Cardiac muscle cell (in vitro differentiated cells and primary cell): ENCODE data around the gene USP24. TPM values are rescaled to one million over a fixed set of nuclear protein-coding genes. Genes with fewer than 3 reads are reported as not detected.
A peak's percentile ranks its signal among the peaks of the same experiment; 100 is the strongest.

Experiments
- DNase-seq, 2 donors: peaks; one replicate each; pipeline versions ENCODE4 v3.0.0 to v3.0.0-alpha.2; 2010 to 2017; ENCODE audit warnings: low read depth in 1 of 2, low spot score in 1 of 2
- H3K27ac ChIP-seq: fragments of 200-600 bp; sonication (generic); 2 replicates; pipeline ENCODE4 v1.5.1; 2016
- H3K27me3 ChIP-seq: fragments of 200-600 bp; sonication (generic); 2 replicates; pipeline ENCODE4 v1.6.0; 2016; ENCODE audit warnings: control low read depth
- H3K36me3 ChIP-seq: fragments of 200-600 bp; sonication (generic); 2 replicates; pipeline ENCODE4 v1.5.1; 2016; ENCODE audit warnings: control low read depth
- H3K4me1 ChIP-seq: fragments of 200-600 bp; sonication (generic); 2 replicates; pipeline ENCODE4 v1.8.1; 2017; ENCODE audit warnings: low read depth, mild to moderate bottlenecking, mixed run types
- H3K4me3 ChIP-seq: fragments of 200-600 bp; sonication (generic); 2 replicates; pipeline ENCODE4 v1.5.1; 2016; ENCODE audit warnings: mild to moderate bottlenecking
- H3K9me3 ChIP-seq: fragments of 200-600 bp; sonication (generic); 2 replicates; pipeline ENCODE4 v1.5.1; 2017; ENCODE audit warnings: low read depth, mild to moderate bottlenecking, control low read depth
- CTCF ChIP-seq: IDR thresholded peaks from 2 replicates; pipeline ENCODE4 v1.5.1; 2012; ENCODE audit warnings: low read depth, mild to moderate bottlenecking, low read length
- polyA plus RNA-seq: library from polyadenylated mRNA; unstranded; fragments of >200 nt; fragmentation: Nextera tagmentation; extraction: Ambion mirVana; gene quantifications from 2 replicates; pipeline ENCODE4 v1.2.1, GENCODE V29; 2016
- total RNA-seq: library from RNA; depleted of rRNA; stranded (reverse); fragments of >200 nt; gene quantifications from 2 replicates; pipeline ENCODE4 v1.2.3, GENCODE V29; 2016

Gene USP24
- total and polyA plus RNA-seq, 2 experiments from 2014 or later: 8.0 to 34.9 TPM

DNA sequence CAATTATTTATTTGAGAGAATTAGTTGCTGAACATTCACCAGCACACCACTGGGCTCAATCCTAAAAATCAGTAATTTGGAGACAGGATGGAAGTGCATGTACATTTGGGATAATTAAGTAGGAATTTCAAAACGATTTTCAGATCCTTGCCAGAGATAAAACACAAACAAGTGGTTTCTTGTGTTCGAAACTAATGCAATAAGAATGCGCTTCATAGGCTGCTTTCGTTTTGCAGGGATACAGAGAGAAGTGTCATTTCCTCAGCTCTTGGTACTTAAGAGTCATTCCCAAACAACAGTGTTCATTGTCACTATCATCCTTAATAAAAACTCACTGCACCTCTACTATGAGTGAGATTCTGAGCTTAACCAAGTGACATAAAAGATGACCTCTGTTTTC lies 20.6 kb upstream of the USP24 start:
- peak in 1 of 2 donors; percentile 59 for DNase-seq
- Histone ChIP-seq H3K4me1 (peaks cover 3% of the 10 kb centered on the region), H3K36me3 (no peaks in the 10 kb centered on the region), H3K9me3 (no peaks in the 10 kb centered on the region), H3K27ac (no peak overlapping the region), H3K4me3 (no peak overlapping the region), H3K27me3 (no peaks in the 10 kb centered on the region)
- TF ChIP-seq CTCF: no peak

- no peak overlapping the region for H3K27ac ChIP-seq
- no peaks in the 10 kb centered on the region for H3K36me3 ChIP-seq
- peaks cover 8% of the 10 kb centered on the region for H3K4me1 ChIP-seq
- H3K4me3 ChIP-seq: no peak overlapping the region
- no peak for DNase-seq
- H3K9me3 ChIP-seq: no peaks in the 10 kb centered on the region
- H3K27me3 ChIP-seq: no peaks in the 10 kb centered on the region
- TF ChIP-seq CTCF: no peak
These were observed 18.9 kb upstream of the USP24 start for GRCh38 chr1:55234016-55234415.

- Histone ChIP-seq H3K4me1 (peaks cover 8% of the 10 kb centered on the region), H3K27me3 (no peaks in the 10 kb centered on the region), H3K36me3 (no peaks in the 10 kb centered on the region), H3K27ac (no peak overlapping the region), H3K9me3 (no peaks in the 10 kb centered on the region), H3K4me3 (no peak overlapping the region)
- TF ChIP-seq CTCF: no peak
- DNase-seq: no peak
These were observed 18.1 kb upstream of the USP24 start for GRCh38 chr1:55233145-55233777.

DNA sequence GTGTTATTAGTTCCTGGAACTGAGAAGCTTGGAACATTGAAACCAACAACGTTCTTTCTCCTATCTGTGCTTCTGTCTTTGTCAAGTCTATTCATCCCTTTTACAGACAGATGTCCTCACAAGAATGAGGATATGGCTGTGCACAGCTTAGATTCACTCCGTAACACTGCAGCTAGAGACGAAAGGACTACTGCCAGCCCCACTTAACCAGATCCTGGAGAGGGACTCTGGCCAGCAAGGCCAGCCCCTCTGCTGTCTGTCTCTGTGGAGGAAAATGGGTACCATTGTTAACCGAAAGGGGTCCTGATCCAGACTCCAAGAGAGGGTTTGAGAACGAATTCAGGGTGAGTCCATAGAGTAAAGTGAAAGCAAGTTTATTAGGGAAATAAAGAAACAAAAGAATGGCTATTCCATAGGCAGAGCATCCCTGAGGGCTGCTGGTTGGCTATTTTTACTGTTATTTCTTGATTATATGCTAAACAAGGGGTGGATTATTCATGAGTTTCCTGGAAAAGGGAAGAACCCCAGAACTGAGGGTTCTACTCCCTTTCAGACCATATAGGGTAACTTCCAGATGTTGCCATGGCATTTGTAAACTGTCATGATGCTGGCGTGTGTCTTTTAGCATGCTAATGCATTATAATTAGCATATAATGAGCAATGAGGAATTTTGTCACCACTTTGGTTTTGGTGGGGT lies 17.4 kb upstream of the USP24 start:
- no peak overlapping the region for H3K27ac ChIP-seq
- no peaks in the 10 kb centered on the region for H3K9me3 ChIP-seq
- H3K4me3 ChIP-seq: no peak overlapping the region
- no peak for TF ChIP-seq CTCF
- no peaks in the 10 kb centered on the region for H3K36me3 ChIP-seq
- no peak for DNase-seq
- H3K4me1 ChIP-seq: peaks cover 8% of the 10 kb centered on the region
- H3K27me3 ChIP-seq: no peaks in the 10 kb centered on the region

DNA sequence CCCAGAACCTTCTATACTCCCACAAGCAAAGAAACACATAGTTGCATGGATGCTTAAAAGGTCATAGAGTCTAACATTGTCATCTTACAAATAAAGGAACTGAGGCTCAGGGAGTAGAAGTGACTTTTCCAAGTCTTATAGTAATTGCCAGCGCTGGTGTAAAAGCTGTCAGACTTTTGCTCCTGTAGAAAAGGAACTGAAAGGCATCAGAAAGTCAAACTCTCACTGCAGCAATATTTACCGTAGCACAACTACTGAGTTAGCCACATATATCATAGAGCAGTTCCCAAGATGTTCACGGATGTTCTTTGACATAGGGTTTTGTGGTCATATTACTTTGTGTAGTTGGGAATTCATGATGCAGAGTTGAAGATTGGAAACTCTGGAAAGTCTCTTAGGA lies 16.6 kb upstream of the USP24 start:
- H3K9me3 ChIP-seq: no peaks in the 10 kb centered on the region
- TF ChIP-seq CTCF: no peak

More for the DNA sequence above, 16.6 kb upstream of the USP24 start:
- no peak for DNase-seq
- Histone ChIP-seq H3K27ac (no peak overlapping the region), H3K27me3 (no peaks in the 10 kb centered on the region), H3K36me3 (no peaks in the 10 kb centered on the region), H3K4me1 (peaks cover 8% of the 10 kb centered on the region), H3K4me3 (no peak overlapping the region)
